ENCODE measurements around the gene ZFY. TPM values are rescaled to one million over a fixed set of nuclear protein-coding genes. Genes with fewer than 3 reads are reported as not detected.
"Not testable (repeated sequence)": the region's sequence is repeated elsewhere in the genome, so short reads cannot be mapped to it uniquely, and the experiment has no call there.

Gene ZFY
- total RNA-seq, 2 experiments from 2014 or later = 13.4 to 16.8 TPM

DNA sequence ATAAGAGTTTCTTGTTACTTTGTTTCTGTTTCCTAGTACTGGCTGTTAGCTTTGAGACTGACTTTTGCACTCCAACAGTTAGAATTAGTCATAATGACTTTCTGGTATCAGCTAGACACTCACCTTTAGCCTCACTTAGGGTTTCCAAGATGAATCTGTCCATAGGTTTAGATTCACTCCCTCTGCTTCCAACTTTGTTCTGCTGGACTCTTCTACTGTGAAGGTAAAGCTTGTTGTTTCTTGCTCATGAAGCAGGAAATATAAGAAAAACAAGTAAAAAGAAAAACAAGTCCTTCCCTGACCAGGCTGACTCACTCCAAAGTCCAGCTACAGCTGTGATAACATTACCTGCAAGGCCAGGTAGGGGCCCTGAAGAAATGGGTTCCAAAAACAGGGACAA, 67.0 kb downstream of the ZFY start:
- H3K36me3 Mint-ChIP-seq (ENCODE audit: low read depth) = no peaks in the 10 kb centered on the region

GRCh38 chrY:3002680-3003515, 67.7 kb downstream of the ZFY start:
- peak overlapping the region; percentile 95 for H3K27ac Mint-ChIP-seq
- no peaks in the 10 kb centered on the region for H3K9me3 Mint-ChIP-seq
- DNase-seq (peak; percentile 11), ATAC-seq (peak; percentile 28)
- peak overlapping the region; percentile 86 for H3K4me3 Mint-ChIP-seq
- TF ChIP-seq, protein P1, sequence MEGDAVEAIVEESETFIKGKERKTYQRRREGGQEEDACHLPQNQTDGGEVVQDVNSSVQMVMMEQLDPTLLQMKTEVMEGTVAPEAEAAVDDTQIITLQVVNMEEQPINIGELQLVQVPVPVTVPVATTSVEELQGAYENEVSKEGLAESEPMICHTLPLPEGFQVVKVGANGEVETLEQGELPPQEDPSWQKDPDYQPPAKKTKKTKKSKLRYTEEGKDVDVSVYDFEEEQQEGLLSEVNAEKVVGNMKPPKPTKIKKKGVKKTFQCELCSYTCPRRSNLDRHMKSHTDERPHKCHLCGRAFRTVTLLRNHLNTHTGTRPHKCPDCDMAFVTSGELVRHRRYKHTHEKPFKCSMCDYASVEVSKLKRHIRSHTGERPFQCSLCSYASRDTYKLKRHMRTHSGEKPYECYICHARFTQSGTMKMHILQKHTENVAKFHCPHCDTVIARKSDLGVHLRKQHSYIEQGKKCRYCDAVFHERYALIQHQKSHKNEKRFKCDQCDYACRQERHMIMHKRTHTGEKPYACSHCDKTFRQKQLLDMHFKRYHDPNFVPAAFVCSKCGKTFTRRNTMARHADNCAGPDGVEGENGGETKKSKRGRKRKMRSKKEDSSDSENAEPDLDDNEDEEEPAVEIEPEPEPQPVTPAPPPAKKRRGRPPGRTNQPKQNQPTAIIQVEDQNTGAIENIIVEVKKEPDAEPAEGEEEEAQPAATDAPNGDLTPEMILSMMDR (IDR thresholded peaks at IDR 0.05) = no peak
- no peaks in the 10 kb centered on the region for H3K36me3 Mint-ChIP-seq (ENCODE audit: low read depth)
- H3K27me3 Mint-ChIP-seq = no peaks in the 10 kb centered on the region
- H3K4me1 Mint-ChIP-seq (ENCODE audit: low read depth) = peaks cover 58% of the 10 kb centered on the region
- intact Hi-C loops (cut with micrococcal nuclease) = no loop called here
- ChIA-PET POLR2A (interaction anchor here (1.0 kb wide), 1 partner anchor 53 kb away, joined by 3 read pairs; no protein-coding TSS in a partner anchor), CTCF (no interaction called here)

More for the DNA sequence above, 67.0 kb downstream of the ZFY start:
- Mint-ChIP-seq H3K27me3 (no peaks in the 10 kb centered on the region), H3K9me3 (no peaks in the 10 kb centered on the region), H3K4me1 (ENCODE audit: low read depth) (peaks cover 58% of the 10 kb centered on the region), H3K27ac (peak overlapping the region; percentile 95), H3K4me3 (peak overlapping the region; percentile 86)
- POLR2A ChIA-PET = interaction anchor here (1.0 kb wide), 1 partner anchor 52 kb away, joined by 3 read pairs; no protein-coding TSS in a partner anchor
- TF ChIP-seq, protein P1 (IDR thresholded peaks at IDR 0.05) = no peak
- ATAC-seq (peak; percentile 37), DNase-seq (no peak)
- CTCF ChIA-PET = no interaction called here
- intact Hi-C loops (cut with micrococcal nuclease) = no loop called here

- H3K4me1 Mint-ChIP-seq (ENCODE audit: low read depth) = peaks cover 58% of the 10 kb centered on the region
Measured at GRCh38 chrY:3003516-3003830, 68.3 kb downstream of the ZFY start.

GRCh38 chrY:3003846-3004245, 68.7 kb downstream of the ZFY start:
- Mint-ChIP-seq H3K4me1 (ENCODE audit: low read depth) (peaks cover 58% of the 10 kb centered on the region), H3K27ac (peak overlapping the region; percentile 95), H3K27me3 (no peaks in the 10 kb centered on the region), H3K9me3 (no peaks in the 10 kb centered on the region), H3K4me3 (peak overlapping the region; percentile 86), H3K36me3 (ENCODE audit: low read depth) (no peaks in the 10 kb centered on the region)
- CTCF ChIA-PET = no interaction called here
- DNase-seq = peak; percentile 52
- intact Hi-C loops (cut with micrococcal nuclease) = loop anchor here (2.0 kb wide), 1 partner anchor 69 kb away; the partner anchor contains the start of gene ZFY
- TF ChIP-seq, protein P1 (IDR thresholded peaks at IDR 0.05) = no peak
- POLR2A ChIA-PET = interaction anchor here (0.7 to 1.2 kb wide), 2 partner anchors 13 to 18 kb away, joined by 3 read pairs; no protein-coding TSS in a partner anchor
- ATAC-seq = peak; percentile 80

More at GRCh38 chrY:3003516-3003830, 68.3 kb downstream of the ZFY start:
- ChIA-PET POLR2A (interaction anchor here (0.7 to 1.2 kb wide), 2 partner anchors 14 to 19 kb away, joined by 3 read pairs; no protein-coding TSS in a partner anchor), CTCF (no interaction called here)
- peak; percentile 48 for ATAC-seq
- Mint-ChIP-seq H3K36me3 (ENCODE audit: low read depth) (no peaks in the 10 kb centered on the region), H3K4me3 (peak overlapping the region; percentile 86), H3K27ac (peak overlapping the region; percentile 95), H3K27me3 (no peaks in the 10 kb centered on the region), H3K9me3 (no peaks in the 10 kb centered on the region)
- TF ChIP-seq, protein P1 (IDR thresholded peaks at IDR 0.05) = no peak
- DNase-seq = no peak
- intact Hi-C loops (cut with micrococcal nuclease) = no loop called here

- DNase-seq; H3K27ac Mint-ChIP-seq; H3K4me3 Mint-ChIP-seq; ATAC-seq; H3K27me3 Mint-ChIP-seq; H3K9me3 Mint-ChIP-seq; H3K36me3 Mint-ChIP-seq (ENCODE audit: low read depth); POLR2A ChIA-PET; intact Hi-C loops (cut with micrococcal nuclease): not testable (repeated sequence)
- CTCF ChIA-PET = interaction anchor here (0.8 kb wide), 1 partner anchor 69 kb away, joined by 3 read pairs; no protein-coding TSS in a partner anchor
- H3K4me1 Mint-ChIP-seq (ENCODE audit: low read depth) = peaks cover 46% of the 10 kb centered on the region
Measured at GRCh38 chrY:3006031-3006430, 70.8 kb downstream of the ZFY start.

Measured in activated CD8-positive, alpha-beta T cell treated with anti-CD3 and anti-CD28 coated beads for 36 hours (primary cell).